Lower lobe of right lung (tissue), 2 donors: ENCODE data around the gene TRIM26. TPM values are rescaled to one million over a fixed set of nuclear protein-coding genes. Genes with fewer than 3 reads are reported as not detected.

Experiments
- ATAC-seq, 2 donors: fragments of 200-7000 bp; cut with Tn5 transposase; one replicate each; pipeline ENCODE4 v1.9.1; 2020 to 2022; ENCODE audit warnings: mild to moderate bottlenecking in 2 of 2, moderate library complexity in 2 of 2
- DNase-seq: peaks from one replicate; pipeline ENCODE4 v3.0.0-alpha.2; 2020
- H3K27ac ChIP-seq: fragments of 200-600 bp; one replicate; pipeline ENCODE4 v1.8.0; 2022
- H3K27me3 ChIP-seq: fragments of 200-600 bp; one replicate; pipeline ENCODE4 v1.8.0; 2022; ENCODE audit warnings: low read depth
- H3K36me3 ChIP-seq: fragments of 200-600 bp; one replicate; pipeline ENCODE4 v1.8.0; 2022; ENCODE audit warnings: mild to moderate bottlenecking
- H3K4me1 ChIP-seq: fragments of 200-600 bp; one replicate; pipeline ENCODE4 v1.8.0; 2022
- H3K4me3 ChIP-seq: fragments of 200-600 bp; one replicate; pipeline ENCODE4 v1.8.0; 2022; ENCODE audit warnings: mild to moderate bottlenecking
- H3K9me3 ChIP-seq: fragments of 200-600 bp; one replicate; pipeline ENCODE4 v1.8.0; 2022
- intact Hi-C: fragments of 100-400 bp; cut with DNase I; formaldehyde crosslinking; loops from one replicate; pipeline ENCODE4 v1.11.0; 2022
- total RNA-seq: library from RNA; stranded (reverse); fragmentation: NEBNext Ultra II Directional; extraction: Animal tissue kit (Norgen Biotek cat#: 25700); gene quantifications from one replicate; pipeline ENCODE4 v1.2.1, GENCODE V29; 2021
- TF ChIP-seq, protein P1 (sequence below): fragments of 200-600 bp; IDR thresholded peaks from one replicate; pipeline ENCODE4 v1.8.0; 2022; ENCODE audit warnings: antibody characterized with exemption, mild to moderate bottlenecking
- donor health status: DM: no; HTN: yes; CAD: no; lungs with severe emphysema.

Gene TRIM26
- total RNA-seq, 1 donor from 2014 or later: 46.0 TPM

DNA sequence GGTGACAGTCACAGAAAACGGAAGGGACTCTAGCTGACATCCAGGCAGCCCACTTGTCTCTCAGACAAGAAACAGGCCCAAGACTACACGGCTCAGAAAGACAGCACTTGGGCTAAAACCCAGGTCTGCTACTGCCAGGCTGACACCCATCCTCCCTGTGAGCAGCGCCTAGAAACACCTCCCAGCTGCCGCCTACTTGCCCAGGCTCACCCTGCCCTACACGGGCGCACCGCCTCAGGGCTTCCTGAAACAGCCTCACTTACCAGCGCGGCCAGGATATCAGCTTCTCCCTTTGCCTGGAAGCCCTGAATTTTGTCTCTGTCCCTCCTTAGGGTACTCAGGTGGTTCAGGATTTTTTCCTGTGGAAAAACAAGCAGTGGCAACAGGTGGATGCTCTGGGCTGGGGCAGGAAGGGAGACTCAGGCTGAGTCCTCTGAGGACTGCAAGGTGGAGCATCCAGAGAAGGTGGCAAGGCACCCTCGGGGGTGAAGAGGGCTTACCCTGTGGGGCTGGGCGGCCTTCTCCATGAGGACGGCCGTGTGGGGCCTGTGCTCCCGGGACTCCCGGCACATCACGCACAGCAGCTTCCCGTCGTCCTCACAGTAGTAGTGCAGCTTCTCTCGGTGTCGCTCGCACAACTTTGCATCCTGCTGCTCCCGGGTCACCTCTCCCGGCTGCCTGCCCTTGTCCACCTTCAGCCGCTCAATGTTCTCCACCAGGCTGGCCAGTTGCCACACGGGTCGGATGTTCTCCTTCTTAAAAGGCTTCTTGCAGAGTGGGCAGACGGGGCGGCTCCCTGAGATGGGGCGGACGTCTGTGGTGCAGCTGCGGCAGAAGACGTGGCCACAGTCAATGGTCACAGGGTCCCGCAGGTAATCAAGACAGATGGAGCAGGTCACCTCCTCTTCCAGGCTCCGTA lies 14.8 kb downstream of the TRIM26 start:
- Histone ChIP-seq H3K27me3 (no peaks in the 10 kb centered on the region), H3K36me3 (peaks cover 73% of the 10 kb centered on the region), H3K4me3 (no peak overlapping the region), H3K27ac (no peak overlapping the region), H3K4me1 (peaks cover 25% of the 10 kb centered on the region), H3K9me3 (no peaks in the 10 kb centered on the region)
- ATAC-seq: no peak
- TF ChIP-seq, protein P1, sequence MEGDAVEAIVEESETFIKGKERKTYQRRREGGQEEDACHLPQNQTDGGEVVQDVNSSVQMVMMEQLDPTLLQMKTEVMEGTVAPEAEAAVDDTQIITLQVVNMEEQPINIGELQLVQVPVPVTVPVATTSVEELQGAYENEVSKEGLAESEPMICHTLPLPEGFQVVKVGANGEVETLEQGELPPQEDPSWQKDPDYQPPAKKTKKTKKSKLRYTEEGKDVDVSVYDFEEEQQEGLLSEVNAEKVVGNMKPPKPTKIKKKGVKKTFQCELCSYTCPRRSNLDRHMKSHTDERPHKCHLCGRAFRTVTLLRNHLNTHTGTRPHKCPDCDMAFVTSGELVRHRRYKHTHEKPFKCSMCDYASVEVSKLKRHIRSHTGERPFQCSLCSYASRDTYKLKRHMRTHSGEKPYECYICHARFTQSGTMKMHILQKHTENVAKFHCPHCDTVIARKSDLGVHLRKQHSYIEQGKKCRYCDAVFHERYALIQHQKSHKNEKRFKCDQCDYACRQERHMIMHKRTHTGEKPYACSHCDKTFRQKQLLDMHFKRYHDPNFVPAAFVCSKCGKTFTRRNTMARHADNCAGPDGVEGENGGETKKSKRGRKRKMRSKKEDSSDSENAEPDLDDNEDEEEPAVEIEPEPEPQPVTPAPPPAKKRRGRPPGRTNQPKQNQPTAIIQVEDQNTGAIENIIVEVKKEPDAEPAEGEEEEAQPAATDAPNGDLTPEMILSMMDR: no peak
- intact Hi-C loops: no loop called here
- DNase-seq: no peak

DNA sequence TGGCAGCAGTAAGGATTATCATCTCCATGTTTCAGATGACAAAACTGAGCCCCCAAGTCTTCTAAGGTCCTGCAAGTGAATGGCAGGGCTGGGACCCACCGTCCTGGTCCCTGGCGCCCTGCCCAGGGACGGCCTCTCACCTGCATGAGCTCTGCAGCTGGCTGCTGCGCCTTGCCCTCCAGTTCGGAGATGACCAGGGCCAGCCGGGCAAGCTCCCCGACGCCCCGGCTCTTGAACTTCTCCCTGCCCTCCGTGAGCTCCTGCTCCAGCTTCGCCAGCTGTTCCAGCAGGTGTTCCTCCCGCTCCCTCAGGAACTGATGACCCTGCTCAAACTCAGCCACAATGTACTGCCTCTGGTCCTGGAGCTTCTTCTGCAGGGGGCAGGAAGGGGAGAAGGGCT lies 16.8 kb downstream of the TRIM26 start:
- Histone ChIP-seq H3K27me3 (no peaks in the 10 kb centered on the region), H3K4me3 (no peak overlapping the region), H3K9me3 (no peaks in the 10 kb centered on the region), H3K27ac (no peak overlapping the region), H3K36me3 (peaks cover 88% of the 10 kb centered on the region), H3K4me1 (peaks cover 10% of the 10 kb centered on the region)
- intact Hi-C loops: no loop called here
- ATAC-seq: no peak
- TF ChIP-seq, protein P1: no peak
- no peak for DNase-seq

DNA sequence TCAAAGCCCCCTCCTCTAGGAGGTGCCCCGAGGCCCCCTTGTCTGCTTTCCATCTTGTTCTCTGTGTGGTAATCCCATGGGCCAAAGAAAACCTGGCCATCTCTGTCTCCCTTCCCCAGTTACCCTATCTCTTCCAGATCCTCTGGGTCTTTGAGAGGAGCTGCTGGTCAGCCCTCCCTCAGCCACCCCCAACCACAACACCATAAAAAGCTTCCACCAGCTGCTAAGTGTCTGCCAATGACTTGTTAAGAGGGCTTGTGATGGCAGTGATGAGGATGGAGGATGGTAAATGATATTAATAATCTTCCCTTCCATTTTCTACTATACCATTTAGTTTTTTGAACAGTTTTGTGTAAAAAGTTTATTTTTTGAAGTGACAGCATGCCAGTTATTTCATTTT lies 17.3 kb downstream of the TRIM26 start:
- no peaks in the 10 kb centered on the region for H3K27me3 ChIP-seq
- H3K27ac ChIP-seq: no peak overlapping the region
- peaks cover 6% of the 10 kb centered on the region for H3K4me1 ChIP-seq
- H3K9me3 ChIP-seq: no peaks in the 10 kb centered on the region
- no peak for DNase-seq
- ATAC-seq: no peak
- intact Hi-C loops: no loop called here
- H3K36me3 ChIP-seq: peaks cover 90% of the 10 kb centered on the region
- no peak overlapping the region for H3K4me3 ChIP-seq
- TF ChIP-seq, protein P1: no peak

DNA sequence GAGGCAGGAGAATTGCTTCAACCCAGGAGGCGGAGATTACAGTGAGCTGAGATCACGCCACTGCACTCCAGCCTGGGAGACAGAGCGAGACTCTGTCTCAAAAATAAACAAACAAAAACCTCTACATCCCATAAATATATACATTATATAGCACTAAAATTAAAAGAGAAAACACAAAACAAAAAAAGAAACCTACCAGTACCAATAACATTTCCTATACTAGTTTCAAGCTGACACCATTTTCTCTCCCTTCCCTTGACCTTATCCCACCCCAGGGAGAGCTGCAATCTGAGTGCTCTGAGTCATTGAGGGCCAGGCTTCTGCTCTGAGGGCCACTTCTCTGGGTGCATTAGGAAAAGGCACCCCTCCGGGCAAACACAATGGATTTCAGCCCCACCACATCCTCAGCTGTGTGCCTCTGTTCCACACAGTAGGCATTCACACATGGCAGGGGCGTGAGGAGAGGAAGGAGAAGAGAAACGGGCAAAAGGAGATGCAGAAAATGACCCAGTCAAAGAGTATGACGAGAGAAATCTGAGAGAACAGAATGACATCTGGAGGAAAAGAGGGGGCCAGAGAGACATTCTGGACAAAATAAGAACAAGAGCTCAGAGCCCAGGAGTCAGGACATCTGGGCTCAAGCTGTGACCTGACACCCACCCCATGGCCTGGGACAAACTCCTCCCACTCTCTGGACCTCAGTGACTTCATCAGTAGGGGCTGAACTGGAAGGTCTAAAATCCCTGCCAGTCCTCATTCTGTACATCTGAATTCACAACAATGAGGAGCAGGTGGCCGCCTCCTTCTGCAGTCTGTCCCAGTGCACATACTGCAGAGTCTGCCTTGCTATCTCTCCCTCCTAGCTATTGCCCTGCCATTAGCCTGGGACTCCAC lies 18.2 kb downstream of the TRIM26 start:
- peaks cover 90% of the 10 kb centered on the region for H3K36me3 ChIP-seq
- ATAC-seq: no peak

DNA sequence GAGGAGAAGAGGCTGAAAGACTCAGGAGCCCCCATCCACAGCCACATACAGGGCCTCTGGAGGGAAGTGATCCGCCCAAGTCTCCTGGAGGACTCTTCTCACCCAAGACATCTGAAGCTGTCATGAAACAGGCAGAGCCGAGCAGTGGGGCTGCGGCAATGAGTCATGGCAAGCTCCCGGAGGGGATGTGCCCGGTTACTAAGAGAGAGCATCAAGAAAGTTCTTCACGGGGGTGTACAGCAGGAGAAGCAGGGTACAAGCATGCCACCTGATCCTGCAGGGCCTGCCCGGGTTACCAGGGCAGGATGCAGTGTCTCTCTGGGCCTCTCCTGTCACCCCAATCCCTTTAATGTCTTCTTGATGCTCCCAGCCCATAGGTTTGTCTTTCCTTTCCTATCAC lies 21.1 kb downstream of the TRIM26 start:
- ATAC-seq (peak in 1 of 2 donors; percentile 19), DNase-seq (no peak)
- Histone ChIP-seq H3K4me1 (no peaks in the 10 kb centered on the region), H3K27ac (no peak overlapping the region), H3K9me3 (no peaks in the 10 kb centered on the region), H3K4me3 (no peak overlapping the region), H3K27me3 (no peaks in the 10 kb centered on the region), H3K36me3 (peaks cover 89% of the 10 kb centered on the region)
- intact Hi-C loops: no loop called here
- TF ChIP-seq, protein P1: no peak

More for the DNA sequence above, 18.2 kb downstream of the TRIM26 start:
- TF ChIP-seq, protein P1: no peak
- DNase-seq: no peak
- no peaks in the 10 kb centered on the region for H3K27me3 ChIP-seq
- H3K4me1 ChIP-seq: no peaks in the 10 kb centered on the region
- intact Hi-C loops: no loop called here
- H3K9me3 ChIP-seq: no peaks in the 10 kb centered on the region
- no peak overlapping the region for H3K27ac ChIP-seq
- no peak overlapping the region for H3K4me3 ChIP-seq
